Astrocyte of the cerebellum (primary cell): ENCODE data around the gene FCN2.

Source experiments
- DNase-seq: peaks from one replicate; pipeline ENCODE4 v3.0.0-alpha.2; 2011; ENCODE audit warnings: low read depth
- H3K4me3 ChIP-seq: 2 replicates; pipeline ENCODE4 v1.5.1; 2011; ENCODE audit warnings: mild to moderate bottlenecking, low read depth, low read length, moderate library complexity
- CTCF ChIP-seq: IDR thresholded peaks from 2 replicates; pipeline ENCODE4 v1.5.1; 2012; ENCODE audit warnings: low read length, low read depth, moderate library complexity, mild to moderate bottlenecking; ENCODE audit errors: missing control alignments
- in situ Hi-C: cut with HindIII; loops from 2 replicates; pipeline ENCODE4 v1.10.0; 2017; ENCODE audit warnings: low sequenced_read_pairs

Gene FCN2

DNA sequence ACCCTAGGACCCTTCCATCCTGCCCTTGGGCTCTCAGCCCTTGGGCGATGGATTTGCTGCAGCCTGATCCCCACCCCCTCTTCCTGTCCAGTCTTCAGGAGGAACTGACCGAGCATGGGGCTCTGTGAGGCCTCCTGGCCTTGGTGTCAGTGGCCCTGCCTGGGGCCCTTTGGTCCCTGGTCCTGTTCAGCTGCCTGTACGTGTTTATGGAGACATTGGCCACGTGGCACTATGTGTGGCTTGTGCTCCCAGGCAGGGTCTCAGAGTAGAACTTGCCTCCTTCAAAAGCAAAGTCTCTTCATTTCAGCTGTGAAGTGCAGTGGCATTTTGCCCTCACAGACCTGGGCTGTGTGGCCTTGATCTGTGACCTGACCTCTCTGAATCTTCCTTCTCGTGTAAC is 11.1 kb downstream of the FCN2 start:
- TF ChIP-seq CTCF: no peak
- in situ Hi-C loops: no loop called here
- no peak for DNase-seq

GRCh38 chr9:134892221-134892620 is 11.6 kb downstream of the FCN2 start:
- no peak for TF ChIP-seq CTCF
- DNase-seq: no peak
- H3K4me3 ChIP-seq: no peak overlapping the region
- in situ Hi-C loops: no loop called here

More for the DNA sequence above, 11.1 kb downstream of the FCN2 start:
- H3K4me3 ChIP-seq: no peak overlapping the region

GRCh38 chr9:134892820-134893420 is 12.3 kb downstream of the FCN2 start:
- no peak for TF ChIP-seq CTCF
- DNase-seq: no peak
- H3K4me3 ChIP-seq: no peak overlapping the region
- in situ Hi-C loops: no loop called here

- in situ Hi-C loops: no loop called here
- TF ChIP-seq CTCF: no peak
- no peak for DNase-seq
- H3K4me3 ChIP-seq: no peak overlapping the region
Observed at GRCh38 chr9:134894136-134894860, 13.7 kb downstream of the FCN2 start.

DNA sequence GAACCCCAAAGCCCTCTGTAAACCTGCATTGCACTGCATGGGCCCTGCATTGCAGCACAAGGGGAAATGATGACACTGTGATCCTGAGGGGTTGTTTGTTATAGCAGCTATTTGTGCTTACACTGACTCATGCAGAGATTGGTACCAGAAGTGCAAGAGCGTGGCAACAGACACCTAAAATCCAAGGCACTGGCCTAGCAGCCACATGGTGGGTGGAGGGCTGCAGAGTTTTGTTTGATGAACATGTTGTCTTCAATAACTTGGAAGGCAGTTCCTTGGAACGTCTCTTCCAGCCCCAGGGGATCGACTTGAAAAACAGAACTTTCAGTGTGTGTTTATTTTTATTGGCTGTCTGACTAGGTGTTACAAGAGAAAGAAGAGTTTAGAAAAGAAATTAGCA is 14.5 kb downstream of the FCN2 start:
- peak; percentile 45 for DNase-seq
- TF ChIP-seq CTCF: no peak
- H3K4me3 ChIP-seq: no peak overlapping the region
- in situ Hi-C loops: no loop called here

- no peak for DNase-seq
- H3K4me3 ChIP-seq: no peak overlapping the region
- in situ Hi-C loops: no loop called here
- no peak for TF ChIP-seq CTCF
Observed at GRCh38 chr9:134895567-134895907, 14.9 kb downstream of the FCN2 start.
